Measurements from ENCODE around the gene LMAN1L.

The LMAN1L gene

GRCh38 chr15:74770211-74770903, 42.3 kb upstream of the LMAN1L start:
- no peak for DNase-seq (ENCODE audit: low spot score)
- TF ChIP-seq, protein P1, sequence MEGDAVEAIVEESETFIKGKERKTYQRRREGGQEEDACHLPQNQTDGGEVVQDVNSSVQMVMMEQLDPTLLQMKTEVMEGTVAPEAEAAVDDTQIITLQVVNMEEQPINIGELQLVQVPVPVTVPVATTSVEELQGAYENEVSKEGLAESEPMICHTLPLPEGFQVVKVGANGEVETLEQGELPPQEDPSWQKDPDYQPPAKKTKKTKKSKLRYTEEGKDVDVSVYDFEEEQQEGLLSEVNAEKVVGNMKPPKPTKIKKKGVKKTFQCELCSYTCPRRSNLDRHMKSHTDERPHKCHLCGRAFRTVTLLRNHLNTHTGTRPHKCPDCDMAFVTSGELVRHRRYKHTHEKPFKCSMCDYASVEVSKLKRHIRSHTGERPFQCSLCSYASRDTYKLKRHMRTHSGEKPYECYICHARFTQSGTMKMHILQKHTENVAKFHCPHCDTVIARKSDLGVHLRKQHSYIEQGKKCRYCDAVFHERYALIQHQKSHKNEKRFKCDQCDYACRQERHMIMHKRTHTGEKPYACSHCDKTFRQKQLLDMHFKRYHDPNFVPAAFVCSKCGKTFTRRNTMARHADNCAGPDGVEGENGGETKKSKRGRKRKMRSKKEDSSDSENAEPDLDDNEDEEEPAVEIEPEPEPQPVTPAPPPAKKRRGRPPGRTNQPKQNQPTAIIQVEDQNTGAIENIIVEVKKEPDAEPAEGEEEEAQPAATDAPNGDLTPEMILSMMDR (IDR thresholded peaks at IDR 0.05; ENCODE audit: extremely low read depth, missing control alignments), result no peak

- TF ChIP-seq, protein P1 (IDR thresholded peaks at IDR 0.05; ENCODE audit: extremely low read depth, missing control alignments), result no peak
- no peak for DNase-seq (ENCODE audit: low spot score)
These were observed 39.3 kb upstream of the LMAN1L start for GRCh38 chr15:74773329-74773728.

- TF ChIP-seq, protein P1 (IDR thresholded peaks at IDR 0.05; ENCODE audit: extremely low read depth, missing control alignments), result no peak
- no peak for DNase-seq (ENCODE audit: low spot score)
These were observed 38.8 kb upstream of the LMAN1L start for GRCh38 chr15:74773731-74774252.

GRCh38 chr15:74775132-74775562, 37.5 kb upstream of the LMAN1L start:
- DNase-seq (ENCODE audit: low spot score), result no peak
- TF ChIP-seq, protein P1 (IDR thresholded peaks at IDR 0.05; ENCODE audit: extremely low read depth, missing control alignments), result no peak

DNA sequence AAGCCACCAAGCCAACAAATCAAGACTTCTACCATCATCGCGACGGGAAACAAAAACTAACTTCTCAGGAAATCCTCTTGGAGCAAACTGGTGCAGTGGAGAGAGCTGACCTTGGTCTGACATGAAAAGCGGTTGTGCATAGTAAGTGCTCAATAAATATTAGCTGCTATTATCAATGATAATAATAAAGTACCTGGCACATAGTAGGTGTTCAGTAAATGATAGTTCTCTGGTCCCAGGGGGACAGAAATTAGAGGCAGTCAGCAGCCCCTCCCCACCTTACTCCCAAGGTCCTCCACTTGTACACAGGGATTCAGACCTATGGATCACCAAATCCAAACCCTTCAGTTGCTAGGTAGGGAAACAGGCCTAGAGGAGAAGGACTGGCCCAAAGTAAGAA, 36.7 kb upstream of the LMAN1L start:
- TF ChIP-seq, protein P1 (IDR thresholded peaks at IDR 0.05; ENCODE audit: extremely low read depth, missing control alignments), result no peak

DNA sequence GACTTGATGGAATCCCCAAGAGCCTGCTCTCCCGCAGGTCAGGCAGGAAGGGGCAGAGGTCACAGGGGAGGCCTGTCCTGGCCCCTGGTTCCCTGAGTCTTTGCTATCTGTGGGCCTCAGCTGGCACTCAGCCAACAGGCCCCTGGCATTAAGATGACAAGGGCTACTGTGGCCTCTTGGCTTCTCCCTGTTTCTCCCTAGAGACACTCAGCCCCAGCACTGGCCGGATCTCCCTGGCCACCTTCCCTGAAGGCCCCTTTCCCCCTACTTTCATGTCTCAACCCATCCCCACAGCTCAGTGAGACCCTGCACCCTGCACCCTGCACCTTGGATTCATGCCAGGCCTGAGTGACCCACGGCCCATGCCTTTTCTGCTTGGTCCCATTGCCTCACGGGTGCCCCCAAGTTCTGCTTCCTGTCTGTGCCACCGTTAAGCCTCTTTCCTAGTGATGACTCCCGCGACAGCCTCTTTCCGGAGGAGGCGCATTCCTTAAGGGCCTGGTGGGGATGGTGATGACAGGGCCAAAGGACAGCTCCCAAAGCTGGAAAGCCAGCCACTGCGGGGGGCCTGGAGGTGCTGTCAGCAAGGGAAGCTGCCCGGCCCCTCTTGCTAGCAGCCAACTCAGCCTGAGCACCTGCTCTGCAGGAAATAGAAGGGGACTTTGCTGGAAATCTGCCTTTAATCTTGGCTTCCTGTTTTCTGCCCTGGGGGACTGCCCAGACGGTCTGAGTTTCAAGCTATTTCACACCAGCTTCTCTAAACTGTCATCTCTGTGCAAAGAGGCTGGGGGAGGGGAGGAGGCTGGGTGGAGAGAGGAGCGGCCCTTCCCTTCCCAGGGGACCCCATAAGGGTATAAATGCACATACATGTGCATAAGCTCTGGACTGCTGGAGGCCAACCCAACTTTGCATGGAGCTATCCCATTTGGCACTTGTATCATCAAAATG, 35.5 kb upstream of the LMAN1L start:
- DNase-seq (ENCODE audit: low spot score), result peak; percentile 86
- TF ChIP-seq, protein P1 (IDR thresholded peaks at IDR 0.05; ENCODE audit: extremely low read depth, missing control alignments), result no peak

More for the DNA sequence above, 36.7 kb upstream of the LMAN1L start:
- DNase-seq (ENCODE audit: low spot score), result no peak
